ENCODE data around the gene ENPP5.

ENPP5 gene

GRCh38 chr6:46215777-46216176 is 45.0 kb upstream of the ENPP5 start:
- no peak for DNase-seq (ENCODE audit: low read depth)
- TF ChIP-seq CTCF (IDR thresholded peaks at IDR 0.05; ENCODE audit: low read depth, low read length): no peak
- no peak for TF ChIP-seq POLR2A (IDR thresholded peaks at IDR 0.05; ENCODE audit: extremely low read depth, insufficient read length)
- TF ChIP-seq MAX (IDR thresholded peaks at IDR 0.05; ENCODE audit: low read depth, low read length): no peak
- H3K4me3 ChIP-seq (ENCODE audit: low read depth, low read length): no peak overlapping the region

GRCh38 chr6:46215213-46215612 is 44.4 kb upstream of the ENPP5 start:
- no peak for DNase-seq (ENCODE audit: low read depth)
- no peak overlapping the region for H3K4me3 ChIP-seq (ENCODE audit: low read depth, low read length)
- no peak for TF ChIP-seq CTCF (IDR thresholded peaks at IDR 0.05; ENCODE audit: low read depth, low read length)
- TF ChIP-seq MAX (IDR thresholded peaks at IDR 0.05; ENCODE audit: low read depth, low read length): no peak
- no peak for TF ChIP-seq MYC (IDR thresholded peaks at IDR 0.05; ENCODE audit: low read depth, low read length)
- no peak for TF ChIP-seq POLR2A (IDR thresholded peaks at IDR 0.05; ENCODE audit: extremely low read depth, insufficient read length)

GRCh38 chr6:46211917-46212316 is 41.1 kb upstream of the ENPP5 start:
- no peak for TF ChIP-seq CTCF (IDR thresholded peaks at IDR 0.05; ENCODE audit: low read depth, low read length)
- TF ChIP-seq POLR2A (IDR thresholded peaks at IDR 0.05; ENCODE audit: extremely low read depth, insufficient read length): no peak
- TF ChIP-seq MYC (IDR thresholded peaks at IDR 0.05; ENCODE audit: low read depth, low read length): no peak
- TF ChIP-seq MAX (IDR thresholded peaks at IDR 0.05; ENCODE audit: low read depth, low read length): no peak
- no peak overlapping the region for H3K4me3 ChIP-seq (ENCODE audit: low read depth, low read length)
- DNase-seq (ENCODE audit: low read depth): no peak

GRCh38 chr6:46210294-46210693 is 39.5 kb upstream of the ENPP5 start:
- no peak for DNase-seq (ENCODE audit: low read depth)
- no peak for TF ChIP-seq POLR2A (IDR thresholded peaks at IDR 0.05; ENCODE audit: extremely low read depth, insufficient read length)
- TF ChIP-seq CTCF (IDR thresholded peaks at IDR 0.05; ENCODE audit: low read depth, low read length): no peak
- no peak for TF ChIP-seq MAX (IDR thresholded peaks at IDR 0.05; ENCODE audit: low read depth, low read length)
- no peak for TF ChIP-seq MYC (IDR thresholded peaks at IDR 0.05; ENCODE audit: low read depth, low read length)
- H3K4me3 ChIP-seq (ENCODE audit: low read depth, low read length): no peak overlapping the region

GRCh38 chr6:46208303-46208702 is 37.5 kb upstream of the ENPP5 start:
- no peak for DNase-seq (ENCODE audit: low read depth)
- no peak for TF ChIP-seq MYC (IDR thresholded peaks at IDR 0.05; ENCODE audit: low read depth, low read length)
- no peak for TF ChIP-seq POLR2A (IDR thresholded peaks at IDR 0.05; ENCODE audit: extremely low read depth, insufficient read length)
- no peak for TF ChIP-seq MAX (IDR thresholded peaks at IDR 0.05; ENCODE audit: low read depth, low read length)
- TF ChIP-seq CTCF (IDR thresholded peaks at IDR 0.05; ENCODE audit: low read depth, low read length): no peak
- H3K4me3 ChIP-seq (ENCODE audit: low read depth, low read length): no peak overlapping the region

GRCh38 chr6:46207174-46207573 is 36.4 kb upstream of the ENPP5 start:
- TF ChIP-seq POLR2A (IDR thresholded peaks at IDR 0.05; ENCODE audit: extremely low read depth, insufficient read length): no peak
- no peak for TF ChIP-seq MYC (IDR thresholded peaks at IDR 0.05; ENCODE audit: low read depth, low read length)
- TF ChIP-seq MAX (IDR thresholded peaks at IDR 0.05; ENCODE audit: low read depth, low read length): no peak
- no peak for TF ChIP-seq CTCF (IDR thresholded peaks at IDR 0.05; ENCODE audit: low read depth, low read length)
- DNase-seq (ENCODE audit: low read depth): no peak
- no peak overlapping the region for H3K4me3 ChIP-seq (ENCODE audit: low read depth, low read length)
